ENCODE results near the gene RNF17.
"Not testable (repeated sequence)": the region's sequence is repeated elsewhere in the genome, so short reads cannot be mapped to it uniquely, and the experiment has no call there.

The RNF17 gene

GRCh38 chr13:24822640-24823039 lies 58.7 kb downstream of the RNF17 start:
- Histone ChIP-seq H3K79me2 (ENCODE audit: insufficient read depth, low read length) (no peaks in the 10 kb centered on the region), H3K4me1 (ENCODE audit: insufficient read depth, low read length) (no peaks in the 10 kb centered on the region), H3K27me3 (ENCODE audit: insufficient read depth, low read length, poor library complexity) (peaks cover 4% of the 10 kb centered on the region), H2AFZ (ENCODE audit: low read depth, low read length) (no peak overlapping the region), H3K9ac (ENCODE audit: low read depth, low read length) (no peak overlapping the region), H3K4me3 (ENCODE audit: low read depth in 1 of 2, low read length in 2 of 2) (no peak overlapping the region), H3K9me3 (ENCODE audit: insufficient read depth, low read length, severe bottlenecking) (no peaks in the 10 kb centered on the region), H3K27ac (ENCODE audit: low read length) (no peak overlapping the region), H3K4me2 (ENCODE audit: insufficient read depth, low read length) (no peak overlapping the region), H3K36me3 (ENCODE audit: insufficient read depth, low read length) (no peaks in the 10 kb centered on the region), H4K20me1 (ENCODE audit: insufficient read depth, low read length) (no peaks in the 10 kb centered on the region)
- TF ChIP-seq EZH2 (IDR thresholded peaks at IDR 0.05; ENCODE audit: borderline replicate concordance, low read depth, low read length, severe bottlenecking) (no peak), CTCF (IDR thresholded peaks at IDR 0.05; ENCODE audit: borderline replicate concordance, extremely low read depth, low read length, poor library complexity, severe bottlenecking) (no peak)
- no peak for ATAC-seq (ENCODE audit: insufficient read depth, low read depth)
- DNase-seq, result no peak

GRCh38 chr13:24823122-24823710 lies 59.2 kb downstream of the RNF17 start:
- DNase-seq, result not testable (repeated sequence)

DNA sequence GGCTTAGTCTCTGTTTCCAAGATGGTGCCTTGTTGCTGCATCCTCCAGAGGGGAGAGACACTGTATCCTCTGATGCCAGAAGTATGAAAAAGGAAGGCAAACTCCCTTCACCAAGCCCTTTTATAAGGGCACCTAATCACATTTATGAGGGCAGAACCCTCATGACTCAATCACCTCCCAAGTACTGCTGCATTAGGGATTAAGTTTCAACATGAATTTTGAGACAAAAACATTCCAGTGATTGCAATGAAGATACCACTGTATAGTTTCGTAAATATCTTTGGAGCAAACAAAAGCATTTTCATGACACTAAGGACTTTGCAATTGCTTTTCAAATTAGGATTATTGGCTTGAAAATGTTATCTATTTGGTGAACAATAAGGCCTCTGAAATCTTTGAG lies 63.8 kb downstream of the RNF17 start:
- Histone ChIP-seq H2AFZ (ENCODE audit: low read depth, low read length) (no peak overlapping the region), H3K4me2 (ENCODE audit: insufficient read depth, low read length) (no peak overlapping the region), H3K9me3 (ENCODE audit: insufficient read depth, low read length, severe bottlenecking) (no peaks in the 10 kb centered on the region), H3K27me3 (ENCODE audit: insufficient read depth, low read length, poor library complexity) (peaks cover 11% of the 10 kb centered on the region), H4K20me1 (ENCODE audit: insufficient read depth, low read length) (no peaks in the 10 kb centered on the region), H3K4me1 (ENCODE audit: insufficient read depth, low read length) (no peaks in the 10 kb centered on the region), H3K36me3 (ENCODE audit: insufficient read depth, low read length) (no peaks in the 10 kb centered on the region), H3K79me2 (ENCODE audit: insufficient read depth, low read length) (no peaks in the 10 kb centered on the region), H3K9ac (ENCODE audit: low read depth, low read length) (no peak overlapping the region), H3K4me3 (ENCODE audit: low read depth in 1 of 2, low read length in 2 of 2) (no peak overlapping the region), H3K27ac (ENCODE audit: low read length) (no peak overlapping the region)
- ATAC-seq (ENCODE audit: insufficient read depth, low read depth) (no peak), DNase-seq (no peak)
- no peak for TF ChIP-seq CTCF (IDR thresholded peaks at IDR 0.05; ENCODE audit: borderline replicate concordance, extremely low read depth, low read length, poor library complexity, severe bottlenecking)
- no peak for TF ChIP-seq EZH2 (IDR thresholded peaks at IDR 0.05; ENCODE audit: borderline replicate concordance, low read depth, low read length, severe bottlenecking)

More at GRCh38 chr13:24823122-24823710, 59.2 kb downstream of the RNF17 start:
- H3K27ac ChIP-seq (ENCODE audit: low read length); H3K79me2 ChIP-seq (ENCODE audit: insufficient read depth, low read length); H2AFZ ChIP-seq (ENCODE audit: low read depth, low read length); H3K9me3 ChIP-seq (ENCODE audit: insufficient read depth, low read length, severe bottlenecking); H3K9ac ChIP-seq (ENCODE audit: low read depth, low read length); H3K4me3 ChIP-seq (ENCODE audit: low read depth in 1 of 2, low read length in 2 of 2); H4K20me1 ChIP-seq (ENCODE audit: insufficient read depth, low read length); H3K27me3 ChIP-seq (ENCODE audit: insufficient read depth, low read length, poor library complexity); H3K4me2 ChIP-seq (ENCODE audit: insufficient read depth, low read length); H3K4me1 ChIP-seq (ENCODE audit: insufficient read depth, low read length); H3K36me3 ChIP-seq (ENCODE audit: insufficient read depth, low read length); ATAC-seq (ENCODE audit: insufficient read depth, low read depth): not testable (repeated sequence)

DNA sequence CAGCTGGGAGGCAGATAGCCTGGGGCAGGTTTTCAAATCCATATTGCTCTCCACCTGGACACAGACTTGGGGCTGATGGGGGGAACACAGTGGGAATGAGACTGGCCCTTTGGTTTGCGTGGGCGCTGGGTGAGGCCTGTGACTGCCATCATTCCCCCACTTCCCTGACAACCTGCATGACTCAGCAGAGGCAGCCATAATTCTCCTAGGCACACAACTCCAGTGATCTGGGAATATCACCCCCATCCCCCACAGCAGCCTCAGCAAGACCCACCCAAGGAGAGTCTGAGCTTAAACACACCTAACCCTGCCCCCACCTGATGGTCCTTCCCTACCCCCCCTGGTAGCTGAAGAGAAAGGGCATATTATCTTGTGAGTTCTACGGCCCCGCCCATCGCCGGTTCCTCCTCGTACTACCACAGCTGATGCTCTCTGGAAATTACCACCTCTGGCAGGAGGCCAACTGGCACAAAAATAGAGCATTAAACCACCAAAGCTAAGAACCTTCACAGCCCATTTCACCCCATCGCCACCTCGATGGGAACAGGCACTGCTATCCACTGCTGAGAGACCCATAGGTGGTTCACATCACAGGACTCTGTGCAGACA lies 71.0 kb downstream of the RNF17 start:
- no peak overlapping the region for H3K9ac ChIP-seq (ENCODE audit: low read depth, low read length)
- no peaks in the 10 kb centered on the region for H3K36me3 ChIP-seq (ENCODE audit: insufficient read depth, low read length)
- no peak overlapping the region for H2AFZ ChIP-seq (ENCODE audit: low read depth, low read length)
- peaks cover 5% of the 10 kb centered on the region for H3K27me3 ChIP-seq (ENCODE audit: insufficient read depth, low read length, poor library complexity)
- DNase-seq (no peak), ATAC-seq (ENCODE audit: insufficient read depth, low read depth) (no peak)
- H3K4me3 ChIP-seq (ENCODE audit: low read depth in 1 of 2, low read length in 2 of 2), result no peak overlapping the region
- no peak overlapping the region for H3K4me2 ChIP-seq (ENCODE audit: insufficient read depth, low read length)
- no peak for TF ChIP-seq EZH2 (IDR thresholded peaks at IDR 0.05; ENCODE audit: borderline replicate concordance, low read depth, low read length, severe bottlenecking)
- no peaks in the 10 kb centered on the region for H4K20me1 ChIP-seq (ENCODE audit: insufficient read depth, low read length)
- H3K27ac ChIP-seq (ENCODE audit: low read length), result no peak overlapping the region
- H3K4me1 ChIP-seq (ENCODE audit: insufficient read depth, low read length), result no peaks in the 10 kb centered on the region
- no peaks in the 10 kb centered on the region for H3K9me3 ChIP-seq (ENCODE audit: insufficient read depth, low read length, severe bottlenecking)
- no peaks in the 10 kb centered on the region for H3K79me2 ChIP-seq (ENCODE audit: insufficient read depth, low read length)

- not testable (repeated sequence) for H3K36me3 ChIP-seq (ENCODE audit: insufficient read depth, low read length); ATAC-seq (ENCODE audit: insufficient read depth, low read depth); H3K9me3 ChIP-seq (ENCODE audit: insufficient read depth, low read length, severe bottlenecking); DNase-seq; H3K27ac ChIP-seq (ENCODE audit: low read length); H3K4me1 ChIP-seq (ENCODE audit: insufficient read depth, low read length); H3K27me3 ChIP-seq (ENCODE audit: insufficient read depth, low read length, poor library complexity); H4K20me1 ChIP-seq (ENCODE audit: insufficient read depth, low read length); H3K79me2 ChIP-seq (ENCODE audit: insufficient read depth, low read length); H3K9ac ChIP-seq (ENCODE audit: low read depth, low read length); H2AFZ ChIP-seq (ENCODE audit: low read depth, low read length); H3K4me3 ChIP-seq (ENCODE audit: low read depth in 1 of 2, low read length in 2 of 2); H3K4me2 ChIP-seq (ENCODE audit: insufficient read depth, low read length)
These were observed 73.6 kb downstream of the RNF17 start for GRCh38 chr13:24837528-24837927.

All from DND-41 (cell line).